HCT116 (cell line): Measurements from ENCODE around the gene CYP1A2. TPM values are rescaled to one million over a fixed set of nuclear protein-coding genes. Genes with fewer than 3 reads are reported as not detected.

ENCODE experiments used
- ATAC-seq: fragments of 200-7000 bp; cut with Tn5 transposase; 2 replicates; pipeline ENCODE4 v1.9.1; 2020; ENCODE audit warnings: mild to moderate bottlenecking, moderate library complexity
- BruUV-seq: library from RNA; stranded (reverse); fragments of 400-500 nt; replicated peaks from 2 replicates; lab custom pipeline; 2021; lab: Mats Ljungman, UMichigan
- CTCF ChIA-PET: fragments of 300-600 bp; sonication (Branson Sonifier 250); formaldehyde crosslinking; loops from one replicate; lab custom pipeline; 2021; ENCODE audit warnings: antibody characterized with exemption; lab: Charles Lee
- POLR2A ChIA-PET: fragments of 300-600, 350-600 bp; sonication (Branson Sonifier 250); formaldehyde crosslinking; loops from one replicate; lab custom pipeline; 2021; ENCODE audit warnings: antibody characterized with exemption; lab: Charles Lee
- RAD21 ChIA-PET, 2 experiments: fragments of 300-600 bp; sonication (Branson Sonifier 250); formaldehyde crosslinking; loops; one replicate each; lab custom pipeline; 2023; ENCODE audit warnings: low total read pairs in 2 of 2; ENCODE audit not compliant: uncharacterized antibody in 2 of 2, unreplicated experiment in 2 of 2, low non-redundant PET in 1 of 2; lab: Charles Lee
- DNase-seq: peaks from one replicate; pipeline ENCODE4 v3.0.0-alpha.2; 2010; ENCODE audit warnings: low read depth, low spot score
- H2AFZ ChIP-seq: fragments of 200-600 bp; shearing (Covaris generic), sonication (generic); 2 replicates; pipeline ENCODE4 v1.6.1; 2017; ENCODE audit warnings: low read depth, mixed run types, mixed read lengths, antibody characterized with exemption, low read length; ENCODE audit not compliant: poor library complexity, severe bottlenecking
- H3K27ac ChIP-seq: 2 replicates; pipeline ENCODE4 v1.5.1; 2012; ENCODE audit warnings: low read depth, low read length
- H3K27me3 ChIP-seq: fragments of 200-600 bp; sonication (generic); 2 replicates; pipeline ENCODE4 v1.6.1; 2016; ENCODE audit warnings: mixed run types, low read length, mixed read lengths; ENCODE audit not compliant: insufficient read depth
- H3K36me3 ChIP-seq, 2 experiments: fragments of 200-500 bp in 1 of 2; fragments of 200-600 bp in 1 of 2; sonication (Bioruptor generic) in 1 of 2; sonication (generic) in 1 of 2; 2 replicates each; pipeline versions ENCODE4 v1.5.1 to v1.6.1; 2014 to 2016; ENCODE audit warnings: low read length in 2 of 2, inconsistent platforms in 1 of 2, mixed read lengths in 1 of 2, mixed run types in 1 of 2; ENCODE audit not compliant: insufficient read depth in 2 of 2, control insufficient read depth in 1 of 2
- H3K4me1 ChIP-seq, 2 experiments: fragments of 200-600 bp in 1 of 2; sonication (generic) in 1 of 2; 2 replicates each; pipeline versions ENCODE4 v1.5.1 to v1.6.1; 2012 to 2017; ENCODE audit warnings: low read length in 2 of 2, inconsistent platforms in 1 of 2, mild to moderate bottlenecking in 1 of 2, mixed read lengths in 1 of 2, mixed run types in 1 of 2, moderate library complexity in 1 of 2; ENCODE audit not compliant: insufficient read depth in 2 of 2, control insufficient read depth in 1 of 2
- H3K4me2 ChIP-seq: fragments of 200-600 bp; sonication (generic); 2 replicates; pipeline ENCODE4 v1.6.1; 2017; ENCODE audit warnings: mixed run types, low read length, mixed read lengths
- H3K4me3 ChIP-seq, 2 experiments: fragments of 200-600 bp in 1 of 2; sonication (generic) in 1 of 2; replicated peaks in 1 of 2; 2 replicates each; pipeline ENCODE4 v1.5.1; 2011 to 2016; ENCODE audit warnings: low read length in 2 of 2, control low read depth in 1 of 2, low read depth in 1 of 2, mild to moderate bottlenecking in 1 of 2, mixed read lengths in 1 of 2, mixed run types in 1 of 2
- H3K79me2 ChIP-seq: fragments of 200-600 bp; sonication (generic); 2 replicates; pipeline ENCODE4 v1.6.1; 2017; ENCODE audit warnings: mild to moderate bottlenecking, mixed run types, low read length, moderate library complexity, mixed read lengths; ENCODE audit not compliant: insufficient read depth
- H3K9ac ChIP-seq: fragments of 200-600 bp; sonication (generic); 2 replicates; pipeline ENCODE4 v1.6.1; 2016; ENCODE audit warnings: low read length, mixed read lengths
- H3K9me2 ChIP-seq: fragments of 200-600 bp; sonication (generic), shearing (Covaris generic); 2 replicates; pipeline ENCODE4 v1.6.1; 2017; ENCODE audit warnings: mixed run types, mild to moderate bottlenecking, moderate library complexity; ENCODE audit not compliant: insufficient read depth
- H3K9me3 ChIP-seq, 2 experiments: fragments of 200-500 bp in 1 of 2; fragments of 200-600 bp in 1 of 2; sonication (Bioruptor generic) in 1 of 2; sonication (generic) in 1 of 2; 2 replicates each; pipeline ENCODE4 v1.6.1; 2014 to 2017; ENCODE audit warnings: low read length in 2 of 2, mixed read lengths in 2 of 2, inconsistent platforms in 1 of 2, low read depth in 1 of 2, mild to moderate bottlenecking in 1 of 2, mixed run types in 1 of 2, moderate library complexity in 1 of 2; ENCODE audit not compliant: control insufficient read depth in 1 of 2, insufficient read depth in 1 of 2
- H4K20me1 ChIP-seq: fragments of 200-600 bp; sonication (generic), shearing (Covaris generic); 2 replicates; pipeline ENCODE4 v1.6.1; 2017; ENCODE audit warnings: mixed run types, mild to moderate bottlenecking, moderate library complexity; ENCODE audit not compliant: insufficient read depth
- CEBPB ChIP-seq: IDR thresholded peaks from 2 replicates; pipeline ENCODE4 v1.6.1; 2012; ENCODE audit warnings: low read depth
- CTCF ChIP-seq, 3 experiments: fragments of 200-600 bp in 1 of 3; sonication (generic) in 1 of 3; IDR thresholded peaks in 2 of 3; conservative IDR thresholded peaks in 1 of 3; 2 replicates each; pipeline ENCODE4 v1.5.1; 2012 to 2017; ENCODE audit warnings: low read depth in 2 of 3, low read length in 2 of 3, antibody characterized with exemption in 1 of 3, borderline replicate concordance in 1 of 3, control low read depth in 1 of 3, mild to moderate bottlenecking in 1 of 3, mixed read lengths in 1 of 3, mixed run types in 1 of 3, moderate library complexity in 1 of 3; ENCODE audit not compliant: insufficient read depth in 1 of 3
- EGR1 ChIP-seq: IDR thresholded peaks from 2 replicates; pipeline ENCODE4 v1.6.1; 2012; ENCODE audit warnings: low read depth
- EZH2 ChIP-seq: fragments of 200-600 bp; sonication (generic); IDR thresholded peaks from 2 replicates; pipeline ENCODE4 v1.6.1; 2017; ENCODE audit warnings: antibody characterized with exemption, mixed run types
- EZH2phosphoT487 ChIP-seq: fragments of 200-600 bp; IDR thresholded peaks from 2 replicates; pipeline ENCODE4 v1.6.1; 2018; ENCODE audit warnings: antibody characterized with exemption, borderline replicate concordance
- FOSL1 ChIP-seq: IDR thresholded peaks from 2 replicates; pipeline ENCODE4 v1.6.1; 2012; ENCODE audit warnings: low read depth
- JUND ChIP-seq: IDR thresholded peaks from 2 replicates; pipeline ENCODE4 v1.6.1; 2012
- POLR2A ChIP-seq: IDR thresholded peaks from 2 replicates; pipeline ENCODE4 v1.7.0; 2011; ENCODE audit warnings: borderline replicate concordance; ENCODE audit not compliant: insufficient read depth, insufficient read length; ENCODE audit errors: extremely low read depth
- POLR2AphosphoS5 ChIP-seq: IDR thresholded peaks from 2 replicates; pipeline ENCODE4 v1.6.1; 2011; ENCODE audit warnings: mild to moderate bottlenecking, low read depth, low read length, moderate library complexity
- RAD21 ChIP-seq: IDR thresholded peaks from 2 replicates; pipeline ENCODE4 v1.6.1; 2012; ENCODE audit warnings: low read depth, mild to moderate bottlenecking
- SP1 ChIP-seq: IDR thresholded peaks from 2 replicates; pipeline ENCODE4 v1.6.1; 2012; ENCODE audit warnings: low read depth
- SRF ChIP-seq: IDR thresholded peaks from 2 replicates; pipeline ENCODE4 v1.6.1; 2012; ENCODE audit warnings: low read depth
- ZBTB33 ChIP-seq: IDR thresholded peaks from 2 replicates; pipeline ENCODE4 v1.6.1; 2011; ENCODE audit warnings: mild to moderate bottlenecking, low read length, moderate library complexity; ENCODE audit not compliant: insufficient replicate concordance; ENCODE audit errors: extremely low read depth
- ZNF274 ChIP-seq: fragments of 200-500 bp; sonication (Bioruptor generic); IDR thresholded peaks from 2 replicates; pipeline ENCODE4 v1.6.1; 2014; ENCODE audit warnings: mild to moderate bottlenecking, low read depth, low read length, inconsistent platforms
- intact Hi-C: fragments of 100-400 bp; cut with micrococcal nuclease; formaldehyde crosslinking; loops from 2 replicates; pipeline ENCODE4 v1.10.0; 2022
- total RNA-seq: library from RNA; stranded (reverse); gene quantifications from one replicate; pipeline ENCODE4 v1.2.1, GENCODE V29; 2021; ENCODE audit not compliant: unreplicated experiment
- TF ChIP-seq, protein P1 (sequence below): IDR thresholded peaks from 2 replicates; pipeline ENCODE4 v1.6.1; 2012; ENCODE audit warnings: low read depth

CYP1A2 gene
- total RNA-seq, 1 experiment from 2014 or later = not detected

DNA sequence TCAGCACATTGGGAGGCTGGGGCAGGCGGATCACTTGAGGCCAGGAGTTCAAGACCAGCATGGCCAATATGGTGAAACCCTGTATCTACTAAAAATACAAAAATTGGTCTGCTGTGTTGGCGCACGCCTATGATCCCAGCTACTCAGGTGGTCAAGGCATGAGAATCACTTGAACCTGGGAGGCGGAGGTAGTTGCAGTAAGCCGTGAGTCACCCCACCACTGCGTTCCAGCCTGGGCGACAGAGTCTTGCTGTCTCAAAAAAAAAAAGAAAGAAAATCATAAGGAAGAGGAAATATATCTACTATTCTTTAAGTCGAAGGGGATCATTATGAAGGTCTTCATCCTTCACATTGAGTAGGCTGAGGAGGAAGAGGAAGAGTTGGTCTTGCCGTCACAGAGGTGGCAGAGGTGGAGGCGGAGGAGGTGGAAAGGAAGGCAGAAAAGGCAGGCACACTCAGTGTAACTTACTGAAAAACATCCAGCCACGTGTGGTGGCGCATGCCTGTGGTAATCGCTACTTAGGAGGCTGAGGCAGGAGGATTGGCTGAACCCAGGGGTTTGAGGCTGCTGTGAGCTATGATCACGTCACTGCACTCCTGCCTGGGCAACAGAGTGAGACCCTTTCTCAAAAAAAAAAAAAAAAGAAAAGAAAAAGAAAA, 47.5 kb downstream of the CYP1A2 start:
- H4K20me1 ChIP-seq = peaks cover 9% of the 10 kb centered on the region; the same call in 1 of the 2 replicates
- ChIA-PET RAD21 (no interaction called here), CTCF (interaction anchor here (1.9 kb wide), 1 partner anchor 8 kb away, joined by 6 read pairs; no protein-coding TSS in a partner anchor), POLR2A (no interaction called here)
- TF ChIP-seq CTCF (IDR thresholded peaks at IDR 0.05 in 2 of 3, conservative IDR thresholded peaks at IDR 0.05 in 1 of 3; ENCODE audit: borderline replicate concordance in 1 of 3, insufficient read depth in 1 of 3, low read depth in 2 of 3, low read length in 2 of 3) = no peak
- TF ChIP-seq EZH2 = no peak
- no peak for TF ChIP-seq SRF
- TF ChIP-seq ZBTB33 = no peak
- TF ChIP-seq POLR2AphosphoS5 = no peak
- TF ChIP-seq ZNF274 = no peak
- TF ChIP-seq SP1 = no peak
- TF ChIP-seq, protein P1, sequence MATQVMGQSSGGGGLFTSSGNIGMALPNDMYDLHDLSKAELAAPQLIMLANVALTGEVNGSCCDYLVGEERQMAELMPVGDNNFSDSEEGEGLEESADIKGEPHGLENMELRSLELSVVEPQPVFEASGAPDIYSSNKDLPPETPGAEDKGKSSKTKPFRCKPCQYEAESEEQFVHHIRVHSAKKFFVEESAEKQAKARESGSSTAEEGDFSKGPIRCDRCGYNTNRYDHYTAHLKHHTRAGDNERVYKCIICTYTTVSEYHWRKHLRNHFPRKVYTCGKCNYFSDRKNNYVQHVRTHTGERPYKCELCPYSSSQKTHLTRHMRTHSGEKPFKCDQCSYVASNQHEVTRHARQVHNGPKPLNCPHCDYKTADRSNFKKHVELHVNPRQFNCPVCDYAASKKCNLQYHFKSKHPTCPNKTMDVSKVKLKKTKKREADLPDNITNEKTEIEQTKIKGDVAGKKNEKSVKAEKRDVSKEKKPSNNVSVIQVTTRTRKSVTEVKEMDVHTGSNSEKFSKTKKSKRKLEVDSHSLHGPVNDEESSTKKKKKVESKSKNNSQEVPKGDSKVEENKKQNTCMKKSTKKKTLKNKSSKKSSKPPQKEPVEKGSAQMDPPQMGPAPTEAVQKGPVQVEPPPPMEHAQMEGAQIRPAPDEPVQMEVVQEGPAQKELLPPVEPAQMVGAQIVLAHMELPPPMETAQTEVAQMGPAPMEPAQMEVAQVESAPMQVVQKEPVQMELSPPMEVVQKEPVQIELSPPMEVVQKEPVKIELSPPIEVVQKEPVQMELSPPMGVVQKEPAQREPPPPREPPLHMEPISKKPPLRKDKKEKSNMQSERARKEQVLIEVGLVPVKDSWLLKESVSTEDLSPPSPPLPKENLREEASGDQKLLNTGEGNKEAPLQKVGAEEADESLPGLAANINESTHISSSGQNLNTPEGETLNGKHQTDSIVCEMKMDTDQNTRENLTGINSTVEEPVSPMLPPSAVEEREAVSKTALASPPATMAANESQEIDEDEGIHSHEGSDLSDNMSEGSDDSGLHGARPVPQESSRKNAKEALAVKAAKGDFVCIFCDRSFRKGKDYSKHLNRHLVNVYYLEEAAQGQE = no peak
- TF ChIP-seq JUND = no peak
- TF ChIP-seq POLR2A = no peak
- TF ChIP-seq EGR1 = no peak
- no peak for TF ChIP-seq FOSL1
- no peak for TF ChIP-seq EZH2phosphoT487
- no peak for TF ChIP-seq CEBPB
- no peak for TF ChIP-seq RAD21
- no peaks in the 10 kb centered on the region for H3K9me2 ChIP-seq
- no peak overlapping the region for H3K9ac ChIP-seq
- no peak overlapping the region for H3K27ac ChIP-seq
- no peaks in the 10 kb centered on the region for H3K9me3 ChIP-seq
- intact Hi-C loops = no loop called here
- no peak for DNase-seq
- no peak overlapping the region for H2AFZ ChIP-seq
- H3K79me2 ChIP-seq = peaks cover 27% of the 10 kb centered on the region
- no peaks in the 10 kb centered on the region for H3K27me3 ChIP-seq
- H3K4me3 ChIP-seq = no peak overlapping the region
- H3K4me1 ChIP-seq = peaks cover 3 to 13% of the 10 kb centered on the region in 2 experiments; a peak in 3 of 4 replicates
- no TSS peak for BruUV-seq
- no peak for ATAC-seq
- peaks cover 1 to 15% of the 10 kb centered on the region in 2 experiments for H3K36me3 ChIP-seq
- H3K4me2 ChIP-seq = no peak overlapping the region
